Right lobe of liver (tissue), 4 donors: Measurements from ENCODE around the gene HDC.

Experiments
- POLR2A ChIP-seq: fragments of 450-650 bp; IDR thresholded peaks from one replicate; pipeline ENCODE4 v1.6.1; 2017; ENCODE audit warnings: antibody characterized with exemption, mild to moderate bottlenecking
- TF ChIP-seq, protein P1 (sequence below), 4 donors: fragments of 200-600 bp in 3 of 4; fragments of 450-650 bp in 1 of 4; IDR thresholded peaks; one replicate each; pipeline versions ENCODE4 v1.5.1 to v1.8.0; 2016 to 2022; ENCODE audit warnings: antibody characterized with exemption in 4 of 4, mild to moderate bottlenecking in 2 of 4
- donor health status: DM: no; HTN: no; CAD: no.
- donor health status: DM: no; HTN: no; CAD: no.
- donor health status: DM: no; HTN: yes; CAD: no.

- TF ChIP-seq, protein P1, sequence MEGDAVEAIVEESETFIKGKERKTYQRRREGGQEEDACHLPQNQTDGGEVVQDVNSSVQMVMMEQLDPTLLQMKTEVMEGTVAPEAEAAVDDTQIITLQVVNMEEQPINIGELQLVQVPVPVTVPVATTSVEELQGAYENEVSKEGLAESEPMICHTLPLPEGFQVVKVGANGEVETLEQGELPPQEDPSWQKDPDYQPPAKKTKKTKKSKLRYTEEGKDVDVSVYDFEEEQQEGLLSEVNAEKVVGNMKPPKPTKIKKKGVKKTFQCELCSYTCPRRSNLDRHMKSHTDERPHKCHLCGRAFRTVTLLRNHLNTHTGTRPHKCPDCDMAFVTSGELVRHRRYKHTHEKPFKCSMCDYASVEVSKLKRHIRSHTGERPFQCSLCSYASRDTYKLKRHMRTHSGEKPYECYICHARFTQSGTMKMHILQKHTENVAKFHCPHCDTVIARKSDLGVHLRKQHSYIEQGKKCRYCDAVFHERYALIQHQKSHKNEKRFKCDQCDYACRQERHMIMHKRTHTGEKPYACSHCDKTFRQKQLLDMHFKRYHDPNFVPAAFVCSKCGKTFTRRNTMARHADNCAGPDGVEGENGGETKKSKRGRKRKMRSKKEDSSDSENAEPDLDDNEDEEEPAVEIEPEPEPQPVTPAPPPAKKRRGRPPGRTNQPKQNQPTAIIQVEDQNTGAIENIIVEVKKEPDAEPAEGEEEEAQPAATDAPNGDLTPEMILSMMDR (IDR thresholded peaks at IDR 0.05): no peak
- no peak for TF ChIP-seq POLR2A
Observed at GRCh38 chr15:50202003-50202402, 63.5 kb downstream of the HDC start.
